K562 (cell line): Measurements from ENCODE around the gene WBP1. TPM values are rescaled to one million over a fixed set of nuclear protein-coding genes. Genes with fewer than 3 reads are reported as not detected.
"Not testable (repeated sequence)": the region's sequence is repeated elsewhere in the genome, so short reads cannot be mapped to it uniquely, and the experiment has no call there.

Experiments
- ATAC-seq: fragments of 200-7000 bp; cut with Tn5 transposase; 3 replicates; pipeline ENCODE4 v1.9.1; 2020; ENCODE audit warnings: moderate library complexity
- BruUV-seq: library from RNA; stranded (reverse); fragments of 400-500 nt; replicated peaks from 2 replicates; lab custom pipeline; 2021; lab: Mats Ljungman, UMichigan
- CTCF ChIA-PET: fragments of 300-600 bp; formaldehyde crosslinking; extraction: SDS; loops from one replicate; lab custom pipeline; 2021; ENCODE audit warnings: low intra/inter-chr PET ratio; lab: Yijun Ruan, JAX
- POLR2A ChIA-PET: fragments of 300-600, 350-650 bp; sonication (Branson Sonifier 250); formaldehyde crosslinking; extraction: SDS; loops from one replicate; lab custom pipeline; 2021; ENCODE audit warnings: antibody characterized with exemption, inconsistent platforms; lab: Yijun Ruan, JAX
- DNase-seq, 4 experiments: peaks; one replicate each; pipeline versions ENCODE4 v3.0.0 to v3.0.0-alpha.2; 2011 to 2018; ENCODE audit warnings: low spot score in 3 of 4, mixed read lengths in 3 of 4; ENCODE audit errors: extremely low read depth in 1 of 4
- FAIRE-seq: peaks from 2 replicates; lab custom pipeline; 2011; peaks lifted over from hg19 to GRCh38; lab: Jason Lieb, UNC
- H2AFZ ChIP-seq: 2 replicates; pipeline ENCODE4 v1.6.0; 2011; ENCODE audit warnings: low read depth, low read length, control low read depth, inconsistent platforms
- H3K27ac ChIP-seq: fragments of 200-600 bp; 3 replicates; pipeline ENCODE4 v1.8.0; 2011; ENCODE audit warnings: low read depth, mild to moderate bottlenecking, control low read depth, inconsistent platforms, low read length, moderate library complexity, mixed read lengths; ENCODE audit errors: extremely low read depth
- H3K27me3 ChIP-seq, 2 experiments: fragments of 300-600 bp in 1 of 2; 2 replicates in 1 of 2; 3 replicates in 1 of 2; pipeline versions ENCODE4 v1.6.0 to v1.8.0; 2011; ENCODE audit warnings: inconsistent platforms in 2 of 2, low read length in 2 of 2, mild to moderate bottlenecking in 1 of 2, mixed read lengths in 1 of 2, moderate library complexity in 1 of 2; ENCODE audit not compliant: control insufficient read depth in 2 of 2, insufficient read depth in 2 of 2
- H3K36me3 ChIP-seq: fragments of 300-600 bp; 3 replicates; pipeline ENCODE4 v1.8.0; 2011; ENCODE audit warnings: mild to moderate bottlenecking, low read length, inconsistent platforms; ENCODE audit not compliant: control insufficient read depth, insufficient read depth
- H3K4me1 ChIP-seq, 2 experiments: fragments of 200-600 bp in 1 of 2; replicated peaks in 1 of 2; 2 replicates in 1 of 2; 3 replicates in 1 of 2; pipeline versions ENCODE4 v1.5.1 to v1.8.0; 2011; ENCODE audit warnings: inconsistent platforms in 2 of 2, low read length in 2 of 2, mild to moderate bottlenecking in 1 of 2, mixed read lengths in 1 of 2, moderate library complexity in 1 of 2; ENCODE audit not compliant: control insufficient read depth in 2 of 2, insufficient read depth in 2 of 2
- H3K4me2 ChIP-seq: 2 replicates; pipeline ENCODE4 v1.6.1; 2011; ENCODE audit warnings: low read length, control low read depth, inconsistent platforms, mixed read lengths; ENCODE audit not compliant: insufficient read depth
- H3K4me3 ChIP-seq: fragments of 200-600 bp; sonication (generic), shearing (Covaris generic); 2 replicates; pipeline ENCODE4 v1.5.1; 2016; ENCODE audit warnings: control low read depth, inconsistent platforms
- H3K79me2 ChIP-seq: fragments of 200-600 bp; 3 replicates; pipeline ENCODE4 v1.8.0; 2011; ENCODE audit warnings: low read length, inconsistent platforms; ENCODE audit not compliant: control insufficient read depth, insufficient read depth
- H3K9ac ChIP-seq, 2 experiments: 2 replicates each; pipeline versions ENCODE4 v1.6.0 to v1.6.1; 2011; ENCODE audit warnings: low read depth in 2 of 2, low read length in 2 of 2, control low read depth in 1 of 2, inconsistent platforms in 1 of 2, mild to moderate bottlenecking in 1 of 2, mixed read lengths in 1 of 2; ENCODE audit not compliant: insufficient read depth in 1 of 2
- H3K9me1 ChIP-seq: one replicate; pipeline ENCODE4 v1.6.0; 2011; ENCODE audit warnings: inconsistent platforms, mild to moderate bottlenecking, low read length, moderate library complexity; ENCODE audit not compliant: control insufficient read depth, insufficient read depth
- H3K9me3 ChIP-seq: replicated peaks from 2 replicates; pipeline ENCODE4 v1.5.1; 2011; ENCODE audit warnings: low read depth, low read length, inconsistent platforms; ENCODE audit not compliant: control insufficient read depth, insufficient read depth
- H4K20me1 ChIP-seq: replicated peaks from 2 replicates; pipeline ENCODE4 v1.6.1; 2011; ENCODE audit warnings: low read length, inconsistent platforms, mixed read lengths; ENCODE audit not compliant: control insufficient read depth, insufficient read depth
- BCOR ChIP-seq: fragments of 450-650 bp; IDR thresholded peaks from 2 replicates; pipeline ENCODE4 v1.6.1; 2016
- KDM1A ChIP-seq, 2 experiments: fragments of 450-650 bp; IDR thresholded peaks; 2 replicates each; pipeline ENCODE4 v1.6.1; 2016; ENCODE audit warnings: mild to moderate bottlenecking in 2 of 2
- RBM25 ChIP-seq: fragments of 200-400 bp; formaldehyde crosslinking; IDR thresholded peaks from 2 replicates; pipeline ENCODE4 v1.6.1; 2018; ENCODE audit warnings: low read length, low read depth, moderate library complexity; ENCODE audit not compliant: severe bottlenecking
- RCOR1 ChIP-seq, 2 experiments: IDR thresholded peaks; 2 replicates each; pipeline ENCODE4 v1.6.1; 2012; ENCODE audit warnings: low read depth in 2 of 2, low read length in 2 of 2, borderline replicate concordance in 1 of 2, improper control_type of control experiment in 1 of 2
- SLC30A9 ChIP-seq: fragments of 250-450 bp; sonication (Bioruptor Pico); IDR thresholded peaks from 2 replicates; pipeline ENCODE4 v1.8.0; 2022; ENCODE audit warnings: mild to moderate bottlenecking, moderate library complexity
- SMARCA5 ChIP-seq: fragments of 450-650 bp; IDR thresholded peaks from 2 replicates; pipeline ENCODE4 v1.6.1; 2016
- ZNF121 ChIP-seq: sonication (generic); formaldehyde crosslinking; conservative IDR thresholded peaks from 2 replicates; pipeline ENCODE4 v1.8.0; 2022; ENCODE audit warnings: missing genetic modification reagents
- WGBS: fragments of 100-300 bp; shearing (Covaris generic); methylation state at CpG from one replicate; pipeline ENCODE4 v1.1.6; 2016; ENCODE audit warnings: low coverage, mixed read lengths; ENCODE audit not compliant: insufficient coverage; ENCODE audit errors: missing lambda C conversion rate; 5-methylcytosine and 5-hydroxymethylcytosine counted together
- in situ Hi-C: fragments of 300-500 bp; cut with MboI; formaldehyde crosslinking; loops from 4 replicates; pipeline ENCODE4 v1.15.0; 2018; ENCODE audit warnings: inconsistent platforms, mixed read lengths
- intact Hi-C: fragments of 100-400 bp; cut with micrococcal nuclease; formaldehyde crosslinking; loops from 2 replicates; pipeline ENCODE4 v1.14.2; 2022
- polyA plus RNA-seq, 8 experiments: library from polyadenylated mRNA; depleted of rRNA in 4 of 8; stranded (reverse) in 5 of 8; unstranded in 3 of 8; fragments of >200 nt; fragmentation: Nextera tagmentation in 2 of 8; fragmentation: Illumina TruSeq in 1 of 8; extraction: Ambion mirVana in 2 of 8; extraction: Trizol in 1 of 8; gene quantifications; 2 replicates each; pipeline versions ENCODE4 v1.2.1 to v1.2.3, GENCODE V29; 2011 to 2014; ENCODE audit warnings: inconsistent platforms in 1 of 8, missing spikeins in 1 of 8
- total RNA-seq, 7 experiments: library from RNA; depleted of rRNA in 6 of 7; stranded (reverse); fragments of >200 nt in 6 of 7; fragmentation: Illumina TruSeq in 2 of 7; extraction: Trizol in 2 of 7; gene quantifications; 2 replicates each; pipeline versions ENCODE4 v1.2.1 to v1.2.3, GENCODE V29; 2011 to 2021; ENCODE audit warnings: low replicate concordance in 1 of 7

Gene WBP1
- total and polyA plus RNA-seq, 9 of the 15 experiments (the other 6 are each of a cell fraction or from before 2014, with no cell fraction given), result 1.9 to 27.7 (median 14.2) TPM

- no peak for TF ChIP-seq SLC30A9 (CRISPR knock-in tag)
These were observed 24.8 kb downstream of the WBP1 start, which contains the start of the genes CCDC142 and TTC31 (continued) for GRCh38 chr2:74482801-74483674.

- Histone ChIP-seq H3K36me3 (peaks cover 31% of the 10 kb centered on the region), H3K9ac (peak overlapping the region; percentile 83 to 93; a peak in 3 of 4 replicates), H3K4me2 (peak overlapping the region; percentile 99), H3K4me3 (peak overlapping the region; percentile 86), H3K4me1 (peaks cover 8 to 23% of the 10 kb centered on the region in 2 experiments; a peak in 4 of 5 replicates), H3K79me2 (peaks cover 32% of the 10 kb centered on the region)
- H3K27ac ChIP-seq, H3K9me3 ChIP-seq, DNase-seq, H3K27me3 ChIP-seq, in situ Hi-C loops, FAIRE-seq, BruUV-seq, H3K9me1 ChIP-seq: not testable (repeated sequence)
- POLR2A ChIA-PET, result interaction anchor here (0.9 to 3.9 kb wide), 5 partner anchors 11 to 106 kb away, joined by 4 to 28 read pairs (median 5); partner anchors contain the start of genes AUP1, HTRA2 and MRPL53
- 35% methylated on average over 18 of the region's 19 CpGs for WGBS
- CTCF ChIA-PET, result interaction anchor here (0.6 to 2.0 kb wide), 4 partner anchors 48 to 104 kb away, joined by 4 to 12 read pairs (median 5); no protein-coding TSS in a partner anchor
- TF ChIP-seq SMARCA5 (peak; percentile 56; the same call in 1 of the 2 replicates), ZNF121 (CRISPR knock-in tag) (peak; percentile 97), BCOR (peak; percentile 56; the same call in 1 of the 2 replicates), RBM25 (peak; percentile 70), RCOR1 (IDR thresholded peaks at IDR 0.05; ENCODE audit: borderline replicate concordance in 1 of 2, low read depth in 2 of 2, low read length in 2 of 2) (peak in 1 of 2 experiments; percentile 3; a peak in 1 of 4 replicates), KDM1A (IDR thresholded peaks at IDR 0.05) (peak; percentile 51 to 65; a peak in 1 of 4 replicates)
- TF ChIP-seq, all 486 proteins: peak for 6; not testable (repeated sequence) for 480
- not testable (repeated sequence) for ATAC-seq, H4K20me1 ChIP-seq
- H2AFZ ChIP-seq, result peak overlapping the region; percentile 100
- intact Hi-C loops, result loop anchor here (1.0 to 2.0 kb wide), 5 partner anchors 20 to 104 kb away; partner anchors contain the start of genes AUP1, HTRA2 and INO80B
These were observed 25.5 kb downstream of the WBP1 start for GRCh38 chr2:74483675-74484164.
